GM18520 (cell line): ENCODE measurements around the gene SPAG16.

Experiments used
- ATAC-seq: cut with Tn5 transposase; IDR thresholded peaks from one replicate; pipeline ENCODE4 v1.9.1; 2021; ENCODE audit not compliant: unreplicated experiment

SPAG16 gene

DNA sequence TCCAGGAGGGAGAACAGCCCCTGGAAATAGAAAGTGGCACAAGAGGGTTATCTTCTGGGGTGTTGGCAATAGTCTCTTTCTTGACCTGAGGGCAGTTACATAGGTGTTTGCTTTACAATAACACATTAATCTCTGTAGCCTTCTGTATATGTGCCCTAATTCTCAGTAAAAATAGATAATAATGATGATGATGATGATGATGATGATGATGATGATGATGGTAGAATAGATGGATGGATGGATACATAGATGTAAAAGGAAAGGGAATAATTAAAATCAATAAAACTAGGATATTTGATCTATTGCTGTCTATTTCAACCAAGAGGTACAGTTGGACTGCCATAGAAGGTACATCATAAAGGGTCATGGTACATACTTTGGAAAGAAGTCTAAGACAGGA lies 948.9 kb downstream of the SPAG16 start:
- ATAC-seq: no peak

GRCh38 chr2:214242797-214243196 lies 958.5 kb downstream of the SPAG16 start:
- ATAC-seq: no peak

- ATAC-seq: no peak
These were observed 960.6 kb downstream of the SPAG16 start for GRCh38 chr2:214244847-214245246.

- no peak for ATAC-seq
These were observed 962.2 kb downstream of the SPAG16 start for GRCh38 chr2:214246417-214246816.

DNA sequence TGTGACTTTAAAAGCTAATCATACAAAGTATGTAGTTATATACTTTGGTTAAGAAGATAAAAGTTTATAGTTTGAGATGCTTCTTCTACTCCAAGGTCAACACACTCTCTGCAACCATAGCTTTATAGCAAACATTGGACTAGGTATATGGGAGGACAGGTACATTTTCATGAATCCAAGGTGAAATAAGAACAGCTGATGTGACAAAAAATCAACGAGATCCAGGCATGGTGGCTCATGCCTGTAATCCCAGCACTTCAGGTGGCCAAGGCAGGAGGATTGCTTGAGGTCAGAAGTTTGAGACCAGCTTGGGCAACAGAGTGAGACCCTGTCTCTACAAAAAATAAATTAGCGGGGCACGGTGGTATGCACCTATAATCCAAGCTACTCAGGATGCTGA lies 963.3 kb downstream of the SPAG16 start:
- no peak for ATAC-seq

DNA sequence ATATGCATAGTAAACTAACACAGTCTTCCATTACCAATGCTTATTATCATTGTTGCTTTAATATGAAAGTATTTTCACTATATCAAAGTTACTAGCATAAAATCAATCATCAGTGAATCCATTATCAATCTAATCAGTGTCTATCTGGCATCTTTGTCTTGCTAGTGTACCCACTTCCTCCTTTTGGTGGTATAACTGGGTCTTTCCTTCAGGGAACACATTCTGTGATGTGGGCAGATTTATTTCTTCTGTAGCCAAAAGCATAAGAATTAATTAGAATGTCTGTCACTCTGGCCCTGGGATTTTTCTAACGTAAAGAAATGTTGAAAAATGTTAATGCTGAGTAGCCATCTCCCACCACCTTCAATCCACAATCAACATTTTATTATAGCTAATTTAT lies 970.8 kb downstream of the SPAG16 start:
- no peak for ATAC-seq

DNA sequence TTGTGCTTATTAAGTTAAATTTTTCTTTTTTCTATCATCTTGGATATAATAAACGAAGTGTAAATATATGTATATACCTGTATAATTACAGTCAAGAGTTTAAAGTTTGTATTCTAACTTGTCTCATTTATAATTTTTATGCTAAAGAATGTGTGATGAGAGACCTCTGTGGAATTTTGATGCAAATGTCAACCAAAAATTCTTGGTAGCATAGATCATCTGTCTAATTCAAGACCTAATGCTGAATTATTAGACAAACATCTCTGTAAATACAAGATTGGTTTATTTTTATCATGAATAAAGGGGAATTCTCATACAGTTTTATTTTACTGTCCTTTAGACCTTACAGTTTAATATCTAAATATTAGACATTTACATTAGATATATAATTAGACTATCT lies 977.4 kb downstream of the SPAG16 start:
- no peak for ATAC-seq

DNA sequence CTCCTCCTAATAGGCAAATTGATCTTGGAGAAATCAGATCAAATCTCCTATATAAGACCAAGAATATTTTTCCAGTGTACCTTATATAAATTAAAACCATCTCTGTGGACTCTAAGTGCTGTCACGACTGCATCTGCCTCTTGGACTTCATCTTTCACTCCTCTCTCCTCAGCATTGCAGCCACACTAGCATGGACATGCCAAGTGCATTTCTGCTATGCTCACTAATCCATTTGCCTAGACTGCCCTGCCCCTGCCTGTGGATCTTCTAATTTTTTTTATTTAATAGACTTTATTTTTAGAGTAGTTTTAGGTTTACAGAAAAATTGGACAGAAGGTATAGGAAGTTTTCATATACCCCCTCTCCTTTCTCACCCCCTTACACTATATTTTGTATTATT lies 979.9 kb downstream of the SPAG16 start:
- ATAC-seq: no peak

- ATAC-seq: no peak
These were observed 981.8 kb downstream of the SPAG16 start for GRCh38 chr2:214265991-214266489.

GRCh38 chr2:214277880-214278279 lies 993.6 kb downstream of the SPAG16 start:
- no peak for ATAC-seq

- no peak for ATAC-seq
These were observed 1001.7 kb downstream of the SPAG16 start for GRCh38 chr2:214286011-214286410.

- ATAC-seq: no peak
These were observed 1009.3 kb downstream of the SPAG16 start for GRCh38 chr2:214293593-214293992.

DNA sequence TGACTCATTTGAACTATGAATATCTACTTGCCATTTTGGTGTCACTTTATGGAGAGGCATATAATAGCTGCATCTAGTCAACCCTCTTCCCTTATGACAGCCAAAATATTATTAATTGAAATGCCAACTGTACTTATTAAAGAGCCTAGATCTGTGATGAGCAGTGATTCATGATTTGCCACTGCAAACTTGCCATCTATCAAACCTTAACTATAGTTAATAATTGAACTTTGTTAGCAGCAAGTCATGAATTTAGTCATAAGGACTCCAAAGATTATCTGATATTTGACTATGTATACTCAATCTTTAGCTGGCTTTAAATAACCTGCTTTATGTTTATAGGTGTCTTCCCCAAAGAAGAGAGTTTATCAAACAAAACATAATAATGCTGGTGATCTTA lies 1010.2 kb downstream of the SPAG16 start:
- no peak for ATAC-seq

DNA sequence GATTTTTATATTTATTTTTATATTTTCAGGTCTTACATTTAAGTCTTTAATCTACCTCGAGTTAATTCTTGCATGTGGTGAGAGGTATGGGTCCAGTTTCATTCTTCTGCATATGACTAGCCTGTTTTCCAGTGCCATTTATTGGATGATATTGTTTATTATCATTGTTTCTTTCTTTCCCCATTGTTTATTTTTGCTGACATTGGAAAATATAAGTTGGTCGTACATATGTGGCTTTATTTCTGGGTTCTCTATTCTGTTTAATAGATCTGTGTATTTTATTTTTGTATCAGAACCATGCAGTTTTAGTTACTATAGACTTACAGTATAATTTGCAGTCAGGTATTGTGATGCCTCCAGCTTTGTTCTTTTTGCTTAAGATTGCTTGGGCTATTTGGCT lies 1013.2 kb downstream of the SPAG16 start:
- ATAC-seq: no peak

DNA sequence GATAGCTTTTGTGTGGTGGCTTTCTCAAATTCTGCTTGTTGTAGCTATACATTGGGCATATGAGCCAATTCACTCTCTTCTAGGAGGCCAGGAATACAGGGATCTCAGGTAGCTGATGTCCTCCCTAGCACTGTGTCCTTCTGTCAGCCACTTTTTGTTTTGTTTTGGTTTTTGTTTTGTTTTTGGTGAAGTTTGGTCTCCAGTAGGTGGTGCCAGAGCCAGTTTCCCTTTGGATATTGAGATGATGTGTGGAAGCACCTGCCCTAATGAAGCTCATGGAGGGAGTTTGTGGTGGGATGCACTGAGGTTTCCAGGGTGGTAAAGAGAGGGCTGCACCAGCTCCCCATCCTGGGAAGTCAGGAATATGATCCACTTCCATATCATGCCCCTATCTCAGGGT lies 1026.1 kb downstream of the SPAG16 start:
- no peak for ATAC-seq

DNA sequence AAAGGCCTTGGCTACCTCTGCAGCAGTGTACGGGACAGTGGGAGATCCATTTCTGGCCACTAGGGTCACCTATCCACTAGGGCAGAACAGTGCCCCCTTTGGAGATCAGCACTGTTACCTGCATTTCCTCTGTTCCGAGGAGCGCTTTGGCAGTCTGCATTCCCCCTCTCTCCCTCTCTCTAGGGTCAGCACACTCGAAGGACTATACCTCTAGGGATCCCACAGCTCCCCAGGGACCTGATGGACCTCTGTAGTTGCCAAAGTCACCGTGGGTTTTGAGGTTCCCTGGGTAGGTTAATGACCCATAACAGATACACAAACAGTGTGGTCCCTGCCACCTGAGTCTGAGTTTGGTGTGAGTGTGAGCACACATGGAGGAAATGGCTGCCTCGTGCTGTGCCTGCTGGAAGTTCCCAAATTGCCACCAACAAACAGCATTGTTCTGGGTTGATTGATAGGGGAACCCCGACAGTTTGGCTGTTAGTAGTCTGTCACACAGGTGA lies 1026.8 kb downstream of the SPAG16 start:
- ATAC-seq: peak; percentile 39

- ATAC-seq: no peak
These were observed 1027.9 kb downstream of the SPAG16 start for GRCh38 chr2:214311931-214312749.

DNA sequence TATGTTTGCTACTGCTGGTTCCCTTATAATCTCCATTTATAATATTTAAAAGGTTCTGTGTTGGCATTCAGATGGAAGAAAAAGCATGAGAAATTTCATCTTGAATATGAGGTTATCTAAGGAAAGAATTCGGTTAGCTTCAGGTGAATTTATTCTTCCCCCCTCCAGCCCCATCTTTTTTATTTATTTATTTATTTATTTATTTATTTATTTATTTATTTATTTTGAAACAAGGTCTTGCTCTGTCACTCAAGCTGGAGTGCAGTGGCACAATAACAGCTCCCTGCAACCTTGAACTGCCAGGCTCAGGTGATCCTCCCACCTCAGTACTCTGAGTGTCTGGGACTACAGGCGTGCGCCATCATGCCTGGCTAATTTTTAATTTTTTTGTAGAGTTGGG lies 1031.1 kb downstream of the SPAG16 start:
- ATAC-seq: no peak

- no peak for ATAC-seq
These were observed 1035.9 kb downstream of the SPAG16 start for GRCh38 chr2:214320211-214320610.

- ATAC-seq: no peak
These were observed 1038.4 kb downstream of the SPAG16 start for GRCh38 chr2:214322662-214323061.

DNA sequence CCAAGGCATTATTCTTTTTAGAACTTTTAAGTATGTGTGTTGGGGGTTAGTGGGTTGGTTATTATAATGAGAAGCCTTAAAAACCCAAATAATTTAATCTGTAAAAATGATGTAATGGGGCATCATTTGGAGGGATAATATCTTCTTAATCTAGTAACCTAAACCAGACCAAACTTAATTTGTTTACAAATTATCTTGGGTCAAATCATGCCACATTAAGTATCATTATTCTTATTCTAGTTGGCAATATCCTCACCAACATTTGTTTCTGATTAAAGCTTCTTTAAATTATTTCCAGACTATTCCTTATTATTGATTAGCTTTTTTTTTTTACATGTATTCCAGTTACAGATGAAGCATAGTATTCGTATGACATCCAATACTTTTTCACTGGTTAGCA lies 1041.1 kb downstream of the SPAG16 start:
- ATAC-seq: no peak

DNA sequence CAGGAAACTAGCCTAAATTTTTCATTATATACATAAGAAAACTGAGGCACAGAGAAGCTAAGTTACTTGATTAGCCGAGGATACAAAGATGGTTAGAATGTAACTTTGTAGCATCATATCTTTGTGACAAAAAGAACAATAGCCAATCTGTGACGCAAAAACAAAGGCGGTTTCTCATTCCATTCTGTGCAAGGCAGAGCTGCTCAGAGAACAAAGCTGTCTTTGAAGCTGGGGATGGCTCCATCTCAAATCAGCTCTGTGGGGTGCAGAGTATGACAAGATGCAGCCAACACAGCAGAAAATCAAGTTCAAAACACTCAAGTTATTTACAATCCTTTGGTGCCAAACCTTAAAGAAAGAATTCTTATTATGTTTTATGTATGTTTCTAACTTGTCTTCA lies 1044.7 kb downstream of the SPAG16 start:
- no peak for ATAC-seq

DNA sequence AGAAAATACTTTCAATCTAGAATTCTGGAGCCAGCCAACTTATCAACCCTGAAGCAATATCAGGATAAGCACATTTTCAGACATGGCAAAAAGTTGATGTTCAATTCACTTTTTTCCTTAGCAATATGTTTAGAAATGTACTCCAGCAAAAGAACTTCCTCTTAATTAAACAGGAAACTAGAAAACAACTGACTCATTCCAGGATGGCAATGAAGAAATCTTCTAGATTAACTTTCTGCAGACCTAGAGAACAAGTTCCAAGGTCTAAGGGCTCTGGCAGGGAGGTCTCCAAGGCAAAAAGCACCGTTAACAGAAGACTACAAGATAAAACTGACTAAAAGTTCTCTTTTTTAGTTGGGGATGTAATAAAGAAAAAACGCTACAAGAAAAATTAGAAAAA lies 1057.4 kb downstream of the SPAG16 start:
- no peak for ATAC-seq
